KMS-11 (cell line): Measurements from ENCODE around the gene DNAJC1.

Experiments
- H2AFZ ChIP-seq: fragments of 200-600 bp; sonication (generic); 2 replicates; pipeline ENCODE4 v1.6.1; 2016; ENCODE audit warnings: antibody characterized with exemption, mixed run types, low read depth
- H3K27ac ChIP-seq: fragments of 200-600 bp; sonication (generic); 2 replicates; pipeline ENCODE4 v1.6.1; 2016; ENCODE audit warnings: mild to moderate bottlenecking, mixed run types
- H3K27me3 ChIP-seq: fragments of 200-600 bp; sonication (generic); 2 replicates; pipeline ENCODE4 v1.6.1; 2017; ENCODE audit warnings: mild to moderate bottlenecking, low read depth, mixed run types, moderate library complexity; ENCODE audit not compliant: insufficient read depth
- H3K36me3 ChIP-seq: fragments of 200-600 bp; sonication (generic); 2 replicates; pipeline ENCODE4 v1.6.1; 2017; ENCODE audit warnings: mild to moderate bottlenecking, mixed run types; ENCODE audit not compliant: insufficient read depth
- H3K4me1 ChIP-seq: fragments of 200-600 bp; sonication (generic); 2 replicates; pipeline ENCODE4 v1.6.1; 2016; ENCODE audit warnings: mild to moderate bottlenecking, low read depth, mixed run types; ENCODE audit not compliant: poor library complexity, severe bottlenecking
- H3K4me2 ChIP-seq: fragments of 200-600 bp; sonication (generic); 2 replicates; pipeline ENCODE4 v1.7.0; 2016; ENCODE audit warnings: mild to moderate bottlenecking, mixed run types
- H3K4me3 ChIP-seq: fragments of 200-600 bp; sonication (generic); IDR thresholded peaks from 2 replicates; pipeline ENCODE4 v1.6.1; 2017; ENCODE audit warnings: low read depth, low read length, mixed read lengths; ENCODE audit not compliant: insufficient read depth
- H3K79me2 ChIP-seq: fragments of 200-600 bp; sonication (generic); 2 replicates; pipeline ENCODE4 v1.6.1; 2016; ENCODE audit warnings: low read depth, mixed run types; ENCODE audit not compliant: insufficient read depth
- H3K9ac ChIP-seq: fragments of 200-600 bp; sonication (generic); 2 replicates; pipeline ENCODE4 v1.6.1; 2016; ENCODE audit warnings: mild to moderate bottlenecking, mixed run types
- H4K20me1 ChIP-seq: fragments of 200-600 bp; sonication (generic); 2 replicates; pipeline ENCODE4 v1.6.1; 2016; ENCODE audit warnings: mild to moderate bottlenecking, mixed run types; ENCODE audit not compliant: insufficient read depth
- CTCF ChIP-seq: fragments of 200-600 bp; sonication (generic); conservative IDR thresholded peaks from 2 replicates; pipeline ENCODE4 v1.6.1; 2017; ENCODE audit warnings: low read depth, mild to moderate bottlenecking, antibody characterized with exemption, low read length, moderate library complexity, mixed read lengths

Gene DNAJC1

GRCh38 chr10:21746118-21746517, 257.4 kb downstream of the DNAJC1 start:
- Histone ChIP-seq H3K27me3 (no peaks in the 10 kb centered on the region), H3K36me3 (no peaks in the 10 kb centered on the region), H4K20me1 (no peaks in the 10 kb centered on the region), H3K79me2 (no peaks in the 10 kb centered on the region), H3K4me3 (no peak overlapping the region), H3K9ac (no peak overlapping the region), H3K27ac (no peak overlapping the region), H3K4me2 (no peak overlapping the region), H2AFZ (no peak overlapping the region), H3K4me1 (peaks cover 30% of the 10 kb centered on the region)
- no peak for TF ChIP-seq CTCF

- no peak for TF ChIP-seq CTCF
- Histone ChIP-seq H3K4me2 (no peak overlapping the region), H3K79me2 (no peaks in the 10 kb centered on the region), H2AFZ (no peak overlapping the region), H3K27me3 (no peaks in the 10 kb centered on the region), H3K4me1 (peaks cover 42% of the 10 kb centered on the region), H3K4me3 (no peak overlapping the region), H3K9ac (no peak overlapping the region), H4K20me1 (no peaks in the 10 kb centered on the region), H3K36me3 (no peaks in the 10 kb centered on the region), H3K27ac (no peak overlapping the region)
These were observed 259.3 kb downstream of the DNAJC1 start for GRCh38 chr10:21744223-21744622.

- no peak overlapping the region for H3K4me2 ChIP-seq
- no peak overlapping the region for H3K9ac ChIP-seq
- peaks cover 42% of the 10 kb centered on the region for H3K4me1 ChIP-seq
- H3K27ac ChIP-seq = no peak overlapping the region
- H2AFZ ChIP-seq = no peak overlapping the region
- TF ChIP-seq CTCF = no peak
- H3K27me3 ChIP-seq = no peaks in the 10 kb centered on the region
- no peaks in the 10 kb centered on the region for H3K79me2 ChIP-seq
- H3K4me3 ChIP-seq = no peak overlapping the region
- no peaks in the 10 kb centered on the region for H3K36me3 ChIP-seq
- no peaks in the 10 kb centered on the region for H4K20me1 ChIP-seq
These were observed 260.7 kb downstream of the DNAJC1 start for GRCh38 chr10:21742740-21743412.

GRCh38 chr10:21740989-21741388, 262.5 kb downstream of the DNAJC1 start:
- Histone ChIP-seq H3K9ac (no peak overlapping the region), H3K4me1 (peaks cover 36% of the 10 kb centered on the region), H3K4me2 (peak overlapping the region; percentile 32), H3K4me3 (no peak overlapping the region), H3K36me3 (no peaks in the 10 kb centered on the region), H2AFZ (no peak overlapping the region), H3K27me3 (no peaks in the 10 kb centered on the region), H3K79me2 (no peaks in the 10 kb centered on the region), H4K20me1 (no peaks in the 10 kb centered on the region), H3K27ac (peak overlapping the region; percentile 25; the same call in 1 of the 2 replicates)
- TF ChIP-seq CTCF = no peak
